NCI-H2107 treated with DMSO at 0.1 percent for 48 hours (cell line): ENCODE data around the gene ZSCAN18.
A peak's percentile ranks its signal among the peaks of the same experiment; 100 is the strongest.

Source experiments
- DNase-seq: peaks from one replicate; lab custom pipeline; 2025; ENCODE audit not compliant: unreplicated experiment; lab: John Stamatoyannopoulos, UW

ZSCAN18 gene

DNA sequence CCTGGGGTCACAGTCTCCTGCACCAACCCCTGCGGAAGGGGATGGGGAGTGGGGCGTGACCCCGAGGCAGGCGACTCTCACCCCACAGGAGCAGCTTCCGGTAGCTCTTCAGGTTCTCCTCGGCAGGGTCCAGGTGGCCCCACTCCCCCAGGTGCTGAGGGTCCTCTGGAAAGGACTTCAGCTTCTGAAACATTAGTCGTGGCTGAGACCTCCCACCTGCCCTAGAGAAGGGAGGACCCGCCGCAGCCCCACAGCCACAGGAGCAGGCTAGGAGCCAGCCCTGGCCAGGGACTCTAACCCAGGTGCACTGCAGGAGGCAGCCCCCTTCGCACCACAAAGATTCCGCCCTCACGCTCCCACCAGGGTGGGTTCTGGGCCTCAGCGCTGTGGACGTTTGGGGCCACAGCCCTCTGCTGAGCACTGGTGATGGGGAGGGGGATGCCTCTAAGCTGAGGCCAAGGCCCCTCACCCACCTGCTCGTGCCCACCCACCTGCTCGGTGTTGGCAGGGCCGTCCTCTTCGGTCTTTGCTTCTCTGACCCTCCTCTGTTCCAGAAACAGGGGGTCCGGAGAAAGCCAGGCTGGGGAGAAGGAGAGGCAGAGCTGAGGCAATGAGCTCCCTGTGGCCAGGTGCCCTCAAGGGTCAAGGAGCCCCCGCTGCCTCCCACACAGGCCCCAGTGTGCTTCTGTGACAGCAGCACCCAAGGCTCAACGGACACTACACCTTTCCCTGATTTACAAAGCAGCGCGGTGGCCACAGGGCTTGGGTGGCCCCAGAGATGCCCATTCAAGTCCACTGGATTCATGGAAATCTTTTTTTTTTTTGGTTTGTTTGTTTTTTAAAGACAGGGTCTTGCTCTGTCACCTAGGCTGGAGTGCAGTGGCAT is 11.0 kb downstream of the ZSCAN18 start:
- DNase-seq = no peak

DNA sequence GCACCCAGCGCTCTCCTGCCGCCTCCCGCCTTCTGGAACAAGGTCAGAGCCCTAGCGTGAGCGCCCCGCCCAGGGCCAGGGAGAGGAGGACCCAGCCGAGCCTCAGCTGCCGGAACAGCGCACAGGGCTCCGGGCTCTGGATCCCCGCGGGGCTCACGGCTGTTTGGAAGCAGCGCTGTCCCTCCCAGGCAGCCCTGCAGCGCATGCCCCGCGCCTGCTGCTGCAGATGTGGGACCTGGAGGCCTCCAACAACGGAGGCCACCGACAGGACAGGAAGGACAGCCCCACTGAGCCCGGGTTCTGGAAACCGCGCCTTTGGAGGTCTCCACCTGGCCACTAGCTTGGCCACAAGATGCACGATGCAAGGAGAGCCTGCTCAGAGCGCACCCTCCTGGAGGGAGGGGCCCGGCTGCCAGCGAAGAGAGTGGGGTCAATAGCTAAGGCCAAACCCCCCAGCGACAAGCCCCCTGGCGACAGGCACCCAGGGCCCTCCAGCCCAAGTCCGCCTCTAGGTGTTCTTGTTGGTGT is 12.6 kb downstream of the ZSCAN18 start:
- no peak for DNase-seq

DNA sequence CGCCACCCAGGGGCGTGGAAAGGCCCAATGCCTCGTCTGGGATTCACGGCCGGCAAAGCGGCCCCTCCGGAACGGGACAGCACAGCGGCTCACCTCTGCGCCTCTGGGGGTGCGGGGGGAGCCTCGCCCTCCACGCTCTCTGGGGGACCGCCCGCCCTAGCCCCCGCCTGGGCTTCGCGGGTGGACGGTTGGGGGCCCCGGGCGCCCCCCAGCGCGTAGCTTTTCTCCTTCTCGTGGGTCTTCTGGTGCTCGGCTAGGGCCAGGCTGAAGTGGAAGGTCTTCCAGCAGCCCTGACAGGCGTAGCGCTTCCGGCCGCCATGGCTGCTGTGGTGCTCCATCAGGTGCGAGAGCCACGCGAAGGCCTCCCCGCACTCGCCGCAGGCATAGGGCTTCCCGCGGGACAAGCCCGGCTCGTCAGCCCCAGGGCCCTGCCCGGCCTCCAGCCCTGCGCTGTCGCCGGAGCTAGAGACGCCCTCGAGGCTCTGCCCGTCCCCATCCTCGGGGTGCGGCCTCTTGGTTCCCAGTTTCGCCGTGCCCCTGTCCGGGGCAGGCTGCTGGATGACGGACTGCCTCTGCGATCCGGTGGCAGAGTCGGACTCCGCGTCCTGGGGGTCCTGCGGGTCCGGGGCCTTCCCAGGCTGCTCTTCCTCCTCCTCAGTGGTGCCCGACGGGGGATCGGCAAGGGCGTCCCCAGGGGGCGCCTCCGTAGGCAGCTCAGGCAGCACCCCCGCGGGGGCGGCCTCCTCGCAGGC is 13.3 kb downstream of the ZSCAN18 start:
- DNase-seq = no peak

DNA sequence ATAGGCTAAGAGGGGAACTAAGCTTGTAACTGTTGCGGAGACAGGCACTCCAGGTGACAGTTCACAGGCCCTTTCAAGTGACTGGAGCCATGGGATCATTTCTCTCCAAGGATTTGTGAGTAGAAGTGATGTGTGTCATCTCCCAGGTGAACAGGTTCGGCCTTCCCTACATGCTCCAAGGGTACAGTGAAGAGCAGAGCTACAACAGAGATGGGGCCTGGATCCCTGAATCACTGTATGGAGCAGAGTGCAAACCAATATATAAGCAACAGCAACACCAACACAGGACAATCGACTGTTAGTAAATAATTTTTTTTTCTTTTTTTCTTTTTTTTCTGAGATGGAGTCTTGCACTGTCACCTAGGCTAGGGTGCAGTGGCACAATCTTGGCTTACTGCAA is 15.0 kb downstream of the ZSCAN18 start:
- DNase-seq = no peak

DNA sequence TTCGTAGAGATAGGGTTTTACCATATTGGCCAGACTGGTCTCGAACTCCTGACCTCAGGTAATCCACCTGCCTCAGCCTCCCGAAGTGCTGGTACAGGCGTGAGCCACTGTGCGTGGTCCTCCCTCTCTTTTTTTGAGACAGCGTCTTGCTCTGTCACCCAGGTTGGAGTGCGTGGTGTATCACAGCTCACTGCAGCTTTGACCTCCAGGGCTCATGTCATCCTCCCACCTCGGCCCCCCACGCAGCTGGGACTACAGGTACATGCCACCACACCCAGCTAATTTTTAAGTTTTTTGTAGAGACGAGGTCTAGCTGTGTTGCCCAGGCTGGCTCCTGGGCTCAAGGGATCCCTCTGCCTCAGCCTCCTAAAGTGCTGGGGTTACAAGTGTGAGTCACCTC is 18.2 kb downstream of the ZSCAN18 start:
- DNase-seq = no peak

DNA sequence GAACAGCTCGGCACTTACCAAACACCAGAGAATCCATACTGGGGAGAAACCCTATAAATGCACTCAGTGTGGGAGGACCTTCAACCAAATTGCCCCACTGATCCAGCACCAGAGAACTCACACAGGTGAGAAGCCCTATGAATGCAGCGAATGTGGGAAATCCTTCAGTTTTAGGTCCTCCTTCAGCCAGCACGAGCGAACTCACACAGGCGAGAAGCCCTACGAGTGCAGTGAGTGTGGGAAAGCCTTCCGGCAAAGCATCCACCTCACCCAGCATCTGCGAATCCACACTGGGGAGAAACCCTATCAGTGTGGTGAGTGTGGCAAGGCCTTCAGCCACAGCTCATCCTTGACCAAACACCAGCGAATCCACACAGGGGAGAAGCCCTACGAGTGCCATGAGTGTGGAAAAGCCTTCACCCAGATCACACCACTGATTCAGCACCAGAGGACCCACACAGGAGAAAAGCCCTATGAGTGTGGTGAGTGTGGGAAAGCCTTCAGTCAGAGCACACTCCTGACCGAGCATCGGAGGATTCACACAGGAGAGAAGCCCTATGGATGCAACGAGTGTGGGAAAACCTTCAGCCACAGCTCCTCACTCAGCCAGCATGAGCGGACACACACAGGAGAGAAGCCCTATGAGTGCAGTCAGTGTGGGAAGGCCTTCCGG is 30.7 kb downstream of the ZSCAN18 start:
- DNase-seq = no peak

DNA sequence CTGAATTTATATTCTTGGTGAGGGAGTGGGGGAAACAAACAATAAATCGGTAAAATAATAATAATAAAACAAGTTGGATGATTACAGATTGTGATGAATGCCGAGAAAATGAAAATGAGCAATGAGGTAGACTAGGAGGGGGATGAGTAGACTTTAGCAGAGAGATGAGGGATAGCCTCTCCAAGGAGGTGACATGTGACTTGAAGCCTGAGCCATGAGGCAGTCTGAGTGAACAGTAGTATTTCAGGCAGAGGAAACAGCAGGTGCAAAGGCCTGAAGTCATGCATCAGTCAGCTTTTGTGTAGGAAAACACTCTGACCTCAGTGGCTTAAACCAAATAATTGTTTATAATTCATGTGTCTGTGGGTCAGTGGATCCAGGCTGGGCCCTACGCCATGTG is 34.3 kb downstream of the ZSCAN18 start:
- DNase-seq = no peak

DNA sequence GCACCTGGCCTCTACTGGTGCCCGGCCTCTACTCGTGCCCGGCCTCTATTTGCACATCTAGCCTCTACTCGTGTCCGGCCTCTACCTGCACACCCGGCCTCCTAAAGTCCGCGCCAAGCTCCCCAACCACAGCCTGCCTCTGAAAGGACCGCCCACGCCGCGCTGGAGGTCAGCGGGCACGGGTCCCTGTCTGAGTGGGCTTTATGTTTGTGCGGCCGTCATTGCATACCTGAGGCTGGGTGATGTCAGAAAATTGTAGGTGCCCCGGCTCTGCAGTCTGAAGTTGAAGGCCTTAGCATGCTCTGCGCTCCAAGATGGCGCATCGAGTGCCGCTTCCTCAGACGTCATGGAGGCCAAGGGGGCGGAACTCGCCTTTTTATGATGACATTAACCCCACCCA is 37.8 kb downstream of the ZSCAN18 start:
- no peak for DNase-seq

DNA sequence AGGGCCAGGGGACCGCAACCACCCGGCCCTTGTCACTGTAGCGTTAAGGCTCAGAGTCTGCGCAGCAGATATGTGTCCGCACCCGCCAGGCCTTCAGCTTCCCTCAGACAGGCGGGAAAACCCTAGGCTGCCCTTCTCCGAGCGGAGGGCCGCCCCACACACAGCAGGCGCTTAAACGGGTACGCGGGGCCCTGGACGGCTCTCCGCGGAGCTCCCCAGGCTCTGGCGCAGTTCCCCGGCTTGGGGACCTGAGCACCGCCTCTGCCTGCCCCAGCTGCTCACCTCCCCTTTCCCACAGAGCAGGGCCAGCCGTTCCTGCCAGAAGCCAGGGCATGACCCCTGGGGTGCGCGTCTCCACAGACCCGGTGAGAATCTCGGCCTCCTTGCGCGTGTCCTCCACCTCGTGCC is 38.4 kb downstream of the ZSCAN18 start:
- no peak for DNase-seq

DNA sequence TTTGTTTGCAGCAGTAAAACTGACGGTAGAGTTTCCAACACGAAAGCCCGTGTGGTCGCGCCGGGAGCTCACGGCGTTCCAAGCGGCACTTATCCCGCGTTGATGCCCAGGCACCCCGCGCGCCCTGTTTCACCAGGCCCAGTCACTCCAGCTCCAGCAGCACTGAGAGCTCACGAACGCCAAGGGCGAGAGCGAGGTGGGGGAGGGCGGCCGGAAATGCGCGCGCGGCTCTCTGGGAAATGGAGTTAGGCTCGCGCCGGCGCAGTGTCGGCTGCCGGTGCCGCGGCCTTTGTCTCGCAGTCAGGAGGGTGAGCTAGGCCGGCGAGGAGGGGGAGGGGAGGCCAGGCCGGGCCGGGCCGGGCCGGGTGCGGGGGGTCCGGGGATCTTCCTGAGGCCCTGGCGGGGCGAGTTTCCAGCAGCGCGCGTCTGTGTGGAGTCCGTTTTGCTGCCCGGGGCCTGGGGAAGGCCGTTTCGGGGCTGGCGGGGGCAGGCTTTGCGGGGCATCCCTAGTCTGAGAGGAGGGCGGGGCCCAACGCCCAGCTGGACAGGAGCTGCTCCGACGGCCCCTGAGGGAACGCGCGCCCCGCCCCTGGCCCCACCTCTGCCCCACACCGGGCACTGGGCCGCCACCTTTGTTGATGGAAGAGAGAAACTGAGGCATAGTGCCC is 38.9 kb downstream of the ZSCAN18 start, which contains the start of gene ZNF135:
TSS of gene ZNF135 (plus strand) at position 280 of the 668 bp plus-strand sequence. CDS start 721 bp downstream, outside the sequence.
- DNase-seq = peak; percentile 11

DNA sequence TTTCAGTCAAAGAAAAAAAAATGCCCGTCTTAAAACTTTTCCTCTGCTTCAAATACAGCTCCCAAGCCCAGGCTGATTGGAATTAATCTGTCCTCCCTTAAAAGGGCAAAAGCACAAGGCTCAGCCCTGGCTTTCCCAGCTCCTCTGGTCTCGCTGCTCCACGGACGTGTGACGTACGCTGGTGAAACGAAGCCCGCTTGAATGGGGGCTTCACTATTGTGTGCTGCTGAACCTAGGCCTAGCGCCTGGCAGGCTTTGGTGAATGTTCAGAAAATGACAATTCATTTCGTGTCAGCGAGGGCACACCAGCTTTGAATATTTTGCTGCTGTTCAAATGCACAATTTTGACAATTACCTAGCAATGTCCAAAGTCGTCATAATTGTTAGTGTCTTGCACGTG is 39.6 kb downstream of the ZSCAN18 start:
- DNase-seq = no peak

DNA sequence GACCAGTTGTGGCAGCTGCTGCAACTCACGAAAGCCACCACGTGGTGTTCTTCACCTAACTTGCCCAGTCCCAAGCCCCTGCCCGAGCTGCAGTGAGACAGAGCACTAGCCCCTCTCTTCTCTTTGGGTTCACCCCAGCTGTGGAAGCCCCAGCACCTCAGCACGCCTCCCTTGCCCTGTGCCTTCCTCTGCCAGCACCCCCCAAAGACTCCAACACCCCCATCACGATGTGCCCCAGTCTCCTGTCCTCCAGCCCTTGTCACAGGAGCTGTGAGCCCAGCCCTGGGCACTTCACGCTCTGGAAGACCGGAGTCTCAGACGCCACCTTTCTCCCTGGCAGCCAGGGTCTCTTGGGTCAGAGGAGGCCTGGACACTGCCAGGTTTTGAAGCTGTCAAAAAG is 41.2 kb downstream of the ZSCAN18 start:
- no peak for DNase-seq

DNA sequence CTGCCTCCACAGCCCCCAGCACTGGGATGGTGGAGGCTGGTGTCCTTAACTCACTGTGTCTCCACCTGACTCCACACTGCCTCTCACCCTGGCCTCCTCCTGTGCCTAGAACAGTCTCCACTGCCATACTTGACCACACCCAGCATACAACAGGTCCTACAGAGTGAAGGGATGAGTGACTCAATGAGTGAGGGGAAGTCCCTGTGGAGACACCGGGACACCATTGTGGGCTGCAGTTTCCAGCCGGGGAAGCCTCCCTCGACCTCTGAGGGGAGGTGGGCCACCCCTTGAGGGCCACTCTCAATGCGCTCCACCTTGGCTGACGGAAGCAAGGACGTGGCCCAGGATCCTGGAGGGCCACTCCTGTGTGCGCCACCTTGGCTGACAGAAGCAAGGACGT is 41.8 kb downstream of the ZSCAN18 start:
- no peak for DNase-seq

DNA sequence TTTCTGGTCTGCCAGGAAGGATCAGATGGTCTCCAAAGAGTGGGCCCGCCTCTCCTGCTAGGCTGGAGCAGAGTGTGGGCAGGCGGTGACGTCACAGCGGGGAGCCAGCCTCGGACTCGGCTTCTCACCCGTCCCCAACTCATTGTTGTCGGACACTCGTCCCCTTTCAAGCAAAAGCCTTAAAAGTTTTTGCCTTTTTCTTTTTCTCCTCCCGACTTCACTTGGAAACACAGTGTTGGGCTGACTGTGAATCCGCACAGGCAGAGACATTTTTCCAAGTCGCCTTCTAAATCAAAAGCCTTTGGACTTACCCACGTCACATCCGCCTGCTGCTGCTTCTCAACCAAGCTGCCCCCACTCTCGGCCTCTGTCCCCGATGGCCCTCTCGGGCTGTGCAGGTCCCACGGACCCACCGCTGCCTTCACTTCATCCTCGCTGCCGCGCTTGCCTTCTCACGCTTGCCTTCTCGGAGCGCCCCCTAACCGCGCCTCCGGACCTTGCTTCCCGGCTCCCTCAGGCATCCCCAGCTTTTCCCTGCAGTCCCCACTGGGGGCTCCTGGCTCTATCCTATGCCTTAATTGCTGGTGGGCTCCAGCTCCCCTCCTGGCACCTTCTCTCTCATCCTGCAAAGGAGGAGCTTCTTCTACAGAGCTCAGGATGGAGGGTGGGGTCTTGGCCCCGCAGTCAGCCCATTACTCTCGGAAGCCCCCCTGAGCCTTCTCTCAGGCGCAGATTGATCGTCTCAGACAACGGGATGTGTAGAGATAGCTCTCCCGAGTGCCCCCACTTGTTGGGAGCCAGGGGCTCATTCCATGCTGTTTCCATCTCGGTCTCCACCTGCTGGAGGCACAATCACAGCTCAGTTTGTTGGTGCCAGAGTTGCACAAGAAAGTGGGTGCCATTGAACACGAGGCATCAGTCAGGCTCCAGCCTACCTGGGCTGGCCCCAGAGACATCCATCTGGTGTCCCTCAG is 42.8 kb downstream of the ZSCAN18 start:
- DNase-seq = no peak

DNA sequence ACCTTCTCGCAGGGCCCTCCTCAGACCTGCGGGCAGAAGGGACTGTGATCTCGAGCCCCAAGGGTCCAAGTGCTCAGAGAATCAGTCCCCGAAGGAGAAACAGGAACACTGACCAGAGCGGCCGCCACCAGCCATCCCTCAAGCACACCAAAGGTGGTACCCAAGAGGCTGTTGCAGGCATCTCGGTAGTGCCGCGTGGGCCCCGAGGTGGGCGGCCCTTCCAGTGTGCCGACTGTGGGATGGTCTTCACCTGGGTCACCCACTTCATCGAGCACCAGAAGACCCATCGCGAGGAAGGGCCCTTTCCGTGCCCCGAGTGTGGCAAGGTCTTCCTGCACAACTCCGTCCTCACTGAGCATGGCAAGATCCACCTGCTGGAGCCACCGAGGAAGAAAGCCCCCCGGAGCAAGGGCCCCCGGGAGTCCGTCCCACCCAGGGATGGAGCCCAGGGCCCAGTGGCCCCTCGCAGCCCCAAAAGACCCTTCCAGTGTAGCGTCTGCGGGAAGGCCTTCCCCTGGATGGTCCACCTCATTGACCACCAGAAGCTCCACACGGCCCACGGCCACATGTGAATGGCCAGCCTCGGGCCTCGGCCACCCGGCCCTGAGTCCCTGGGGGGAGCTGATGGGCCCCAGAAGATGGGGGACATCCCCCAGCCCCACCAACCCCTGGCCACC is 44.4 kb downstream of the ZSCAN18 start:
- no peak for DNase-seq

DNA sequence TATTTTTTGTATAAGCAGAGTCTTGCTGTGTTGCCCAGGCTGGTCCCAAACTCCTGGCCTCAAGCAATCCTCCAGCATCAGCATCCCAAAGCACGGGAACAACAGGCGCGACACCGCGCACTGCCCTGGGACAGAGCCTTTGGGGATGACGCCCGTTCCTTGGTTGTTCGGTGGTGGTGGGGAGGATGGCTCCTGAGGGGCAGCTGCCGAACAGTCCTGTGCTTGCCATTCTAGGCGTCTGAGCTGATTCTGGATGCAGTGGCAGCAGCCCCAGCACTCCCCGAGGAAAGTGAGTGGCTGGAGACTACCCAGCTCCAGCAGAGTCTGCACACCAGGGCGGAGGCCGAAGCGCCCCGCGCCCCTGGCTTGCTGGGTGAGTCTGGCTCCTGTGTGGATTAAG is 45.8 kb downstream of the ZSCAN18 start:
- DNase-seq = no peak

DNA sequence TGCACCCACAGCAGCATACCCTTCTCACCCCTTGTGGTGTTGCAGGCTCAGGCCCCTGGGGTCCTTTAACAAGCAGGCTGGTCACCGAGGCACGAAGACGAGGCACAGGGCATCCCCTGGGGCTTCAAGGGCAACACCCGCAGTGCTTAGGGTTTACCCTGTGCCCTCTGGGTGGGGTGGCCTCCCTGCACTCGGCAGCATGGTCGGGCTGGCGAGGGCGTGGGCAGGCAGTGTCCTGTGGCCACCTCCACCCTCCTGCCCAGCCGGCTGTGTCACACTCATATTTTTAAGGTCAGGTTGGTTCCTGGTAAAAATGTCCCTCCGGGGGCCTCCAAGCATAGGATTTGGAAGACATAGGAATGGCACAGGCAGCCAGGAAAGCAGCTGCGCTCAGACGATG is 50.4 kb downstream of the ZSCAN18 start:
- DNase-seq = no peak

DNA sequence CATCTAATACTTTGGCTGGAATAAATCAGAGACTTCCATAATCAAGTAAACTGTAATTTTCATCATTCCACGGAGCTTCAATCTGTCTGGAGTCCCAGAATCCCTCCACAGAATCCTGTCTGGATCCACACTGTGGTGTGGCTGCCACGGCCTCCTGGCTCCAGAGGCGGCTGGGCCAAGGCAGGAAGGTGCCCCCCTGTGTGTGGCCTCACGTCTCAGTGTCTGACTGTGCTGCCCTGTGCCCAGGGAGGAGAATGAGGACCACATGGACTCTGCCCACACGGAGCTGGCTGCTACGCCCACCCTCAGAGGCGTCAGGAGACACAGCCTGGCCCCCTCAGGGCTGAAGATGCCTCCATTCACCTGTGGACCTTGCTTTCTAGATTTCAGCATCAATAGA is 51.2 kb downstream of the ZSCAN18 start:
- no peak for DNase-seq

DNA sequence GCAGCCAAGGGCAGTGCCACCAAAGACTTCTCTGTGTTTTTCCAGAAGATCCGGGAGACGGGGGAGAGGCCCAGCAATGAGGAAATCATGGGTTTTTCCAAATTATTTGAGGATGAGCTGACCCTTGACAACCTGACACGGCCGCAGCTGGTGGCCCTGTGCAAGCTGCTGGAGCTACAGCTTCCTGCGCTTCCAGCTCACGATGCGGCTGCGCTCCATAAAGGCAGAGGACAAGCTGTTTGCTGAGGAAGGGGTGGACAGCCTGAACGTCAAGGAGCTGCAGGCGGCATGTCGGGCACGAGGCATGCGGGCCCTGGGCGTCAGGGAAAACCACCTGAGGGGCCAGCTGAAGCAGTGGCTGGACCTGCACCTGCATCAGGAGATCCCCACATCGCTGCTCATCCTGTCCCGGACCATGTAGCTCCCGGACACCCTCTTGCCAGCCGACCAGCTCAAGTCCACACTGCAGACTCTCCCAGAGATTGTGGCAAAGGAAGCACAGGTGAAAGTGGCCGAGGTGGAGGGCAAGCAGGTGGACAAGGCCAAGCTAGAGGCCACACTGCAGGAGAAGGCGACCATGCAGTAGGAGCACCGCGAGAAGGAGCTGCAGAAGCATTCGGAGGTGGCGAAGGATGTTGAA is 52.5 kb downstream of the ZSCAN18 start:
- DNase-seq = no peak
